ENCODE measurements around the gene XRCC1.
"Not testable (repeated sequence)": the region's sequence is repeated elsewhere in the genome, so short reads cannot be mapped to it uniquely, and the experiment has no call there.

Gene XRCC1

DNA sequence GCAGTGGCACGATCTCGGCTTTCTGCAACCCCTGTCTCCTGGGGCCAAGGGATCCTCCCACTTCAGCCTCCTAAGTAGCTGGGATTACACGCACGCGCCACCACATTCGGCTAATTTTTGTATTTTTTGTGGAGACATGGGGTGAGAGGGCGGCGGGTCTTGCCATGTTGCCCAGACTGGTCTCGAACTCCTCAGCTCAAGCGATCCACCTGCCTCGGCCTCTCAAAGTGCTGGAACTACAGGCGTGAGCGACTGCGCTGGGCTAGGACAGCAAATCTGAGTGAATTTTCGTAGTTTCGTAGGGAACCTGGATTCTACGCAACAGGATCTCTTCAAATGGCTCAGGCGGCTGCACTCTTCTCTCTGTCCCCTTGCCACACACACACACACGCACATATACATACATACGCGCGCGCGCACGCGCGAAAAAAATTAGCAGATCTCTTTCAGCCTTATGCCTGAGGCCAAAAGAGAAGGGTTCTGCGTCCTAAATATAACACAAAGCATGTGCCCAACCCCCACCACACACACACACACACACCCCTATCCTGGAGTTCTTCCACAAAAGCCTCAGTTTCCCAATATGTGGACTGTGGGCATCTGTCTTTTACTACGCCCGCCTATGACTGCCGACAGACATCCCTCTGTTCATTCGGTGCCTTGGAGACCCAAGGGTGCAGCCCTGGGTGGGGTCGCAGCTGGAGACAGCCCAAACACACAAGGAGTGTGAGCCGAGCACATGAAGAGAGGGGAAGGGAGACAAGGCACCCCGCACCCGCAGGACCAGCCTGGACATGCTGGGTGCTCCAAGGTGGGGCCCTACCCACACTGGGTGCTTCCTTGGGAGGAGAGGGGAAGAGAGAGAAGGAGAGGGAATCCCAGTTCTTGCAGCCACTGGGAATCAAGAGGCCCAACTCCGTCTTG is 890 bp upstream of the XRCC1 start:
- no peak for DNase-seq (ENCODE audit: low read depth)

DNA sequence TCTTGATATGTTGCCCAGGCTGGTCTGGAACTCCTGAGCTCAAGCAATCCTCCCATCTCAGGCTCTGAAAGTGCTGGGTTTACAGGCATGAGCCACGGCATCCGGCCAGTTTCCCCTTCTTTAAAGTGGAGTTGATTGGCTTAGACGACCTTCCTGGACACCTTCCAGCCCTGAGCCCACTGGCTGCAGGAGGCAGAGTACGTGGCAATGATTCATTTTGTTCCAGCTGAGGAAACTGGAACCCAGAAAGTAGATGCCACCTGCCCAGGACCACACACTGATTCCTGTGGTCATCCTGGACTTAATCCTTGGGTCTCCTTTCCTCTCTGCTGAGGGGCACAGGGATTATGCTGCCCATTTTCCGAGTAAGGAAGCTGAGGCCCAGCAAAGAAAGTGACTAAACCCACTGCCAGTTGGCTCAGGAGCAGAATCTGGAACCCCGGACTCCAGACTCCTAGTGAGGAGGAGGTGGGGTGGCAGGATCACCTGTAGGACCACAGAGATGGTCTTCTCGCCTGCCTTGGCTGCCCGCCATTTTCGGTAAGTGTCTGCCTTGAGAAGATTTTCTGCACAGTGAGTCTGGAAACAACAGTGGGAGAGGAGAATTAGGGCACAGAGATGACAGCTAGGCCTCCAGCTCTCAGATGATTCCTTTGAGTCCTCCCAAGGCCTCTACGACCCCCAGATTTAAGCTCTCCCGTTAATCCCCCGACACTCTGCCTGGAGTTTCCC is 737 bp downstream of the XRCC1 start:
- DNase-seq (ENCODE audit: low read depth): no peak

- DNase-seq (ENCODE audit: low read depth): no peak
Measured at GRCh38 chr19:43572171-43572588, 3.1 kb downstream of the XRCC1 start.

DNA sequence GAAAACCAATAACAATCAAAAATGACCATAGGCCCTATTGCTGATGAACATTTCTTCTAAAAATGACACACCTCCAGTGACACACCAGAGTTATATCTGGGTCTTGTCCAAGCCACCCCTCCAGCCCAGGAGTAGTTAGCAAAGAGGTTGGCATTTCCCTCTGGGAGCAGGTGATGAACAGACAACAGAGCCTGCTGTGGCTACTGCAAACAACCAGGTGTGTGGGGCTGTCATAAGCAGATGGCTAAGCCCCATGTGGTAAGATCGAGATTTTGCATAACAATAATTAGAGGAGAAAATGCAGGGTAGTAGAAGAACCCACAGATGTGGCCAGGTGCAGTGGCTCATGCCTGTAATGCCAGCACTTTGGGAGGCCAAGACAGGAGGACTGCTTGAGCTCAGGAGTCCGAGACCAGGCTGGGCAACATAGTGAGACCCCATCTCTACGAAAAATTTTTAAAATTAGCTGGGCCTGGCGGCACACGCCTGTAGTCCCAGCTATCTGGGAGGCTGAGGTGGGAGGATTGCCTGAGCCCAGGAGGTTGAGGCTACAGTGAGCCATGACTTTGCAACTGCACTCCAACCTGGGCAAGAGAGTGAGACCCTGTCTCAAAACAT is 5.0 kb downstream of the XRCC1 start:
- DNase-seq (ENCODE audit: low read depth): no peak

DNA sequence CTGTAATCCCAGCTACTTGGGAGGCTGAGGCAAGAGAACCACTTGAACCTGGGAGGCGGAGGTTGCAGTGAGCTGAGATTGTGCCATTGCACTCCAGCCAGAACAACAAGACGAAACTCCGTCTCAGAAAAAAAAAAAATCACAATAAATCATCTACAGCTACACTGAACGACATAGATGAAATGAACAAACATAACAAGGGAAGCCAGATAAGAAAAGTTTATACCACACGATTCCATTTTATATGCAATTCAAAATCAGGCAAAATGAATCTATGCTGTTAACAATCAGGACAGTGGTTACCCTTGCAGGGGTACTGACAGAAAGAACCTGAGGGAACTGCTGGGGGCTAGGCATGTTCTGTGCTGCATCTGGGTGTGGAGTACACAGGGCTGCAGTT is 5.7 kb downstream of the XRCC1 start:
- no peak for DNase-seq (ENCODE audit: low read depth)

DNA sequence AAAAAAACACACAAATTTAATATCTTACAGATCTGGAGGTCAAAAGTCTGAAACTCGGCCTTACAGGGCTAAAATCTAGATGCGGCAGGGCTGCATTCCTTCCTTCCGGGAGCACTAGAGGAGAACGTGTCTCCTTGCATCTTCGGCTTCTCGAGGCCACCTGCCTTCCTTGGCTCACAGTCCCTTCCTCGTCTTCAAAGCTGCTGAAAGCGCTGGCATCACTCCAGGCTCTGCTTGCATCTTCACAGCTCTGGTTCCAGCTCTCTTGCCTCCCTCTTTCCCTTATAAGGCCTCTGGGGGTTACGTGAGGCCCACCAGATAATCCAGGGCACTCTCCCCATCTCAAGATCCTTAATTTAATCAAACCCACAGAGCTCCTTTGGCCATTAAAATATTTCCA is 10.5 kb downstream of the XRCC1 start:
- DNase-seq (ENCODE audit: low read depth): no peak

DNA sequence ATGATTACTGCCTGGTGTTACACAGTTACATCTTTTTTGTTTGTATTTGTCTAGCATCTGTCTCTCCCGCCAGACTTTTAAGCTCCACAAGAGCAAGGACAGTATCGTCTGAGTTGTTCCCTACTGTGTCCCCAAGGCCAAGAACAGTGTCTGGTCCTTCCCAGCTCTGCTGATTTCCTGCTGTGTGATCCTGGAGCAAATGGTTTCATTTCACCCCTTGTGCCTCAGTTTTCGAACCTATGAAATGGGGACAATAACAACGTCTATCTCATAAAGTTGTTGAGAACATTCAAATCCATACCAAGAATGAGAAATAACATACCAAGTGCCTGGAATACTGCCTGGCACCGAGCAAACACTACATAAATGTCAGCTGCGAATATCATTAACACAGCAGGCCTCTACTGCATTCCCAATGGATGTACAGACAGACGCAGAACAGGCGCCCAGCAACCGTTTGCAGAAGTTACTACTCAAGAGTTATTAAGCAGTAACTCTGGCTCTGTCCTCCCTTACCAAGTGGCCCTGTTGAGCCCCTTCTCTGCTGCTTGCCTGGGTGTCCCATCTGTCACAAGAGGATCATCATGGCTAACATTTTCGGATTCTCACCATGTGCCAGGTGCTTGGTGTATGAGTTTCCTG is 11.4 kb downstream of the XRCC1 start:
- DNase-seq (ENCODE audit: low read depth): no peak

- peak; percentile 53 for DNase-seq (ENCODE audit: low read depth)
Measured at GRCh38 chr19:43562698-43563241, 12.6 kb downstream of the XRCC1 start.

DNA sequence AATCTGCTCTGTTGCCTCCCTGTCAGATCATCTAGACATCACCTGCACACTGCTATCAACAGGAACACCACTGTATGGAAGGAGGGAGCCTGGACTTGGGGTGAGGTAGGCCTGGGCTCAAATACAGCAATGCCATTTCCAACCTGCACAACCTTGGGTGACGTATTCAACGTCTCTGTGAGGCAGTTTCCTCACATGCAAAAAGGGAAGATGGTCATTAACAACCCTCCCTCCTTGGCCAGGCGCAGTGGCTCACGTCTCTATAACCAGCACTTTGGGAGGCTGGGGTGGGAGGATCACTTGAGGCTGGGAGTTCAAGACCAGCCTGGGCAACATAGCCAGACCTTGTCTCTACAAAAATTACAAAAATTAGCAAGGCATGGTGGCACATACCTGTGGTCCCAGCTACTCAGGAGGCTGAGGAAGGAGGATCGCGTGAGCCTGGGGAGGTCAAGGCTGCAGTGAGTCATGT is 13.1 kb downstream of the XRCC1 start:
- DNase-seq (ENCODE audit: low read depth): no peak

DNA sequence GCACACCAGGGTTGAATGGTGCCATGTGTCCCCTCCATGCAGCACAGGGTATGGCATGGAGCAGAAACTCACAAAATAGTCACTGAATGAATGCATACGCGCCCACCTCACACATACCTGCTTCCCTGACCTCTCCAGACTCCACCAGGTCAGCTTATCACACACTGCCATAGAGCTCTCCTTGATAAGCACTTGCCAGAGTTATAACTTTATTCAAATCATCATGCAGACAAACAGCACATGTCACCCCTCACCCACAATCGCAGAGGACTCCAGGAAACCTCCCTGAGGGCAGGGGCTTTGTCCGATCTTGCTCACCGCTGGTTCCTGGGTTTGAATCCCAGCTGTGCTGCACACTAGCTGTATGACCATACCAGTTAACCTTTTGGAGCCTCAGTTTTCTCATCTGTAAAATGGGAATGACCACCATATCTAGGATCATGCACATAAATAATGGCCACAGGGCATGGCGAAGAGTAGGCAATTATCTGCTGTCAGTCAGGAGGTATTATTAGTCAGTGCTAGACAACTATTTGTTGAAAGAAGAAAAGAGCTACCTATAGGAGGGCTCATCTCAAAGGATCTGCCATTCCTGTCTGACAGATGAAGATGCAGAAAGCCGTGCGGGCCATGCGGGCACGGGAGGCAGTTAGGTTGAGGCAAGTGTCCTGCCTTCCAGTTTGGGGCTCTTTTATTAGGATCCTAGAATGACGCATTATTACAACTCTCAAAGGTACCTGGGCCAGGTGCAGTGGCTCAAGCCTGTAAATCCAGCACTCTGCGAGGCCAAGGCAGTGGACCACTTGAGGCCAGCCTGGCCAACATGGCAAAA is 14.0 kb downstream of the XRCC1 start:
- DNase-seq (ENCODE audit: low read depth): no peak

DNA sequence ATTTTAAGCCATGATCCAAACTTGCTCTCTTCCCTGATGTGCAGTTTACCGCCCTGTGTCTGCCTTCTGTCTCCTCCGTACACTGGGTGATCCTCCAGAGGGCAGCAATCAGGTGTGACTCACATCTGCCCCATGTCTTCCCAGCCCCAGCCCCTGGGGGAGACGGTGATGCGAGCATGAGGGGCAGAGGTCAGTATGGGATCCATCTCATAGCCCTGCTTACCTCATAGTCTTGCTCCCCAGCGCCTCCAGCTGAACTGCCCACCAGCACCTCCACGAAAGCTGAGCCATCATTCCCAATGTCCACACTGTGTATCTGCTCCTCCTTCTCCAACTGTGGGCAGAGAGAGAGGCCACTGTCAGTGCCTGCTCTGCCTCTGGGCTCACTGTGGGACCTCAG is 14.6 kb downstream of the XRCC1 start:
- DNase-seq (ENCODE audit: low read depth): no peak

DNA sequence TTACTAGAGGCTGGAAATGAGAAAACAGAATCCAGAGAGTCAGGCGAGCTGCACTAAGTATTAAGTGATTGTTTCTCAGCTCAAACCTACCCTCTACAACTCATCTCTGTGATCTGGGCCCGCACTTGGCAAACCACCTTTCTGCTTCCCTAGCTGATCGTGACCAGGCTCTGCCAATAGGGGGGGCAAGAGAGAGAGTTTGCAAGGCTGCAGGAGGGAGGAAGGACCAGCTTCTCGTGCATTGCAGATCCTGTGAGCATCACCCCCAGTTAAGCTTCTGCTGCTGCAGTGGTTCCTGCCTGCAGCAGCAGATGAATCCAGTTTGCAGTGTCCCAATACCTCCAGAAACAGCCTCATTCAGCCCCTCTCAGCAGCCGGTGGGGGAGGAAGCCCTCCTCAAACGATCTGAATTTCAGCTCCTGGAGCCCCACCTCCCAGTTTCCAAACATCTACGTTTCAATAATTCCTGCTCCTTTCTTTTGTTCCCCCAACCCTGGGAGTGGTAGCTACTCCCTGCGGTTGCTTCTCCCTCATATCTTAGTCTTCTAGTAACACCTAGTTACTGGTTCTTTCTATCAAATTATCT is 20.0 kb downstream of the XRCC1 start:
- no peak for DNase-seq (ENCODE audit: low read depth)

GRCh38 chr19:43554317-43554895 is 20.9 kb downstream of the XRCC1 start:
- no peak for DNase-seq (ENCODE audit: low read depth)

DNA sequence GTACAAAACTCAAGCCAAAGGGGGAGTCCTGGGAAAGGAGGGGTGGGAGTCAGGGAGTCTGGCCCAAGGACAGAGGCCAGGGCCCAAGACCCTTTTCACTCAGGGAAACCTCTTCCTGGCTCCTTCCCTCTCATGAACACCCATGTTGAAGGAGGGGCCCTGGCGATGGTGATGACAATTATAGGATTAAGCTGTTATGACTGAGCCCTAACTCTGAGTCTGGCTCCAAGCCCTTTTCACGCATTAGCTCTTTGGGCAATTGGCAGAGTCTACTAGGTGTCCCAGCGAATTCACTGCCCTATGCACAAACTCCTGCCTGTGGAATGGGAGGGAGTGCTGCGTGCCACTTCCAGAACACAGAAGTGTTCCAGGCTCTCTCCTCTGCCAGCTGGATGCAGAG is 21.7 kb downstream of the XRCC1 start:
- no peak for DNase-seq (ENCODE audit: low read depth)

DNA sequence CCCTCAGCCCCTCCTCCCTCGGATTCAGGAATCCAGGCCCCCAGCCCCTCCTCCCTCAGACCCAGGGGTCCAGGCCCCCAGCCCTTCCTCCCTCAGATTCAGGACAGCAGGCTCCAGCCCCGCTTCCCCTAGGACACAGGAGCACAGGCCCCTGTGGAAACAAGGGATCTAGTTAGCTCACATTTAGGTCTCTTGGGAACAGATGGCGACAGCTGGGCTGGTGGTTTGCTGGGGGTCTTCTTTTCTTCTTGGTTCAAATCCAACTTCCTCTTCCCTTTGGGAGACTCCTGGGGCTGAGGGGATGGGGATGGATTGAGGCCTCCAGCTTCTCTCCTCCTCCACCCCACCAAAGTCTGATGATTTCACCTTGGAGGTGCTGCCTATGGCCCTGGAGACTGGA is 22.7 kb downstream of the XRCC1 start:
- DNase-seq (ENCODE audit: low read depth): no peak

GRCh38 chr19:43552198-43552450 is 23.2 kb downstream of the XRCC1 start:
- DNase-seq (ENCODE audit: low read depth): no peak

DNA sequence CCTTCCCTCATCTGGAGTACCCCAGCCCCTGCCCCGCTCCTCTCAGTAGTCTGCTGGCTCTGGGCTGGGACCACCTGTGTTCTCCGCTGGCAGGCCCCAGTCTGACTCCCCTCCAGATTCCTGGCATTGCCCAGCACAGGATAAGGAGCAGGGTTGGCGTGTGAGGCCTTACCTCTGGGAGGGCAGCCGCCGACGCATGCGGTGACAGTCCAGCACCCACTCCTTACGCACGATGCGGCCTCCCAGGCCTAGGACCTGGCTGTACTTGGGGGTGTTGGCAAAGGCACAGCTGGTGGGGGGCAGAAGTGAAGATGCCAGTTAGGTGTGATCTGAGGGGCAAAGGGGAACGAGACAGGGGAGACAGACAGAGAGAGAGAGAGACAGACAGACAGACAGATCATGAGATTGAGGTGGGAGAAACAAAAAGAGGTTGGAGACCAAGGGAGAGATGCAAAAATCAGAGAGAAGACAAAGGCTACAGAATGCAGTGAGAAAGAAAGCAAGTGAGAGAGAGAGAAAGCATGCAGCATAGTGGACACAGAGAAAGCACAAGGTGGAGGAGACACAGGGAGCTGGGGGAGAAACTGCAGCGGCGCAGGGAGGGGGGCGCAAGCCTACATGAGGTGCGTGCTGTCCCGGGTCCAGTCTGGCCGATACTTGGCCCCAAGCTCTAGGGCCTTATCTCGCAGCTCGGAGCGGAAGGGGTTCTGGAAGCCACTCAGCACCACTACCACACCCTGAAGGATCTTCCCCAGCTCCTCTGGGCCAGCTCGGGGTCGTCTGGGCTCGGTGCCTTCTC is 23.7 kb downstream of the XRCC1 start:
- no peak for DNase-seq (ENCODE audit: low read depth)

GRCh38 chr19:43548706-43549105 is 26.6 kb downstream of the XRCC1 start:
- no peak for DNase-seq (ENCODE audit: low read depth)

DNA sequence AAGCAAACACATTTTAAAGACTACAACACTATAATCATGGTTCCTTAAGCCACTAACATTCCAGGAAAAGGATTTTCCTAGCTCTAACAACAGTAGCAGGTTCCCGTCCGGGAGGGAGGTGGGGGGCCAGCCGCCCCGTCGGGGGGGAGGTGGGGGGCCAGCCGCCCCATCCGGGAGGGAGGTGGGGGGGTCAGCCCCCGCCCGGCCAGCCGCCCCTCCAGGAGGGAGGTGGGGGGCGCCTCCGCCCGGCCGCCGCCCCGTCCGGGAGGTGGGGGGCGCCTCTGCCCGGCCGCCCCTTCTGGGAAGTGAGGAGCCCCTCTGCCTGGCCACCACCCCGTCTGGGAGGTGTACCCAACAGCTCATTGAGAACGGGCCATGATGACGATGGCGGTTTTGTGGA is 27.4 kb downstream of the XRCC1 start:
- DNase-seq (ENCODE audit: low read depth): not testable (repeated sequence)

DNA sequence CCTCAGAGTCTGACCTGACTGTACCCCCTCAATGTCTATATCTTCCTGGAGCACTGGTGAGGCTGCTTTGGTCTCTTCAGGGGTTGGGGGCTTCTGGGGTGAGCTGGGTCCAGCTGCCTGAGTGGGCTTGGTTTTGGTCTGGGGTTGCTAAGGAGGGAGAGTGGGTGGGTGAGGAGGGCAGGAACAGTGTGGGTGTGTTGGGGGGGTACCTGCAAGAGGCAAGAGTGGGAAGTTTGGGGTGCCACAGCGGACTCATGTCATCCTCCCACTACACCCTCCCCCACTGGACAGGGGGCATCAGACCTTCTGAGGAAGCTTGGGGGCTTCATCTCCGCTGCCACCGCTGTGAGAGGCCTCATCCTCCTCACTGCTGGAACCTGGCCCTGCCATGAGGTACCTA is 28.7 kb downstream of the XRCC1 start:
- DNase-seq (ENCODE audit: low read depth): no peak
